Mesendoderm (in vitro differentiated cells): ENCODE measurements around the gene SYT2.
"Not testable (repeated sequence)": the region's sequence is repeated elsewhere in the genome, so short reads cannot be mapped to it uniquely, and the experiment has no call there.

Source experiments
- DNase-seq: peaks from one replicate; pipeline ENCODE4 v3.0.0; 2013
- H2AK5ac ChIP-seq: 2 replicates; pipeline ENCODE4 v1.6.1; 2013; ENCODE audit warnings: low read length, inconsistent platforms
- H2BK120ac ChIP-seq: 2 replicates; pipeline ENCODE4 v1.6.1; 2013; ENCODE audit warnings: low read depth, mild to moderate bottlenecking, low read length, moderate library complexity, mixed read lengths
- H2BK15ac ChIP-seq: replicated peaks from 2 replicates; pipeline ENCODE4 v1.6.1; 2013; ENCODE audit warnings: low read depth, mild to moderate bottlenecking, moderate library complexity
- H2BK5ac ChIP-seq: 2 replicates; pipeline ENCODE4 v1.6.1; 2013; ENCODE audit warnings: low read length, inconsistent platforms
- H3K18ac ChIP-seq: 2 replicates; pipeline ENCODE4 v1.6.1; 2013; ENCODE audit warnings: mild to moderate bottlenecking, low read length, mixed read lengths
- H3K23ac ChIP-seq: one replicate; pipeline ENCODE4 v1.6.1; 2013; ENCODE audit warnings: low read length
- H3K27ac ChIP-seq: 2 replicates; pipeline ENCODE4 v1.5.1; 2013; ENCODE audit warnings: low read depth, mild to moderate bottlenecking, inconsistent platforms, low read length, moderate library complexity
- H3K27me3 ChIP-seq: 2 replicates; pipeline ENCODE4 v1.6.1; 2013; ENCODE audit warnings: low read length, control low read depth, mild to moderate bottlenecking, inconsistent platforms; ENCODE audit not compliant: insufficient read depth, poor library complexity
- H3K36me3 ChIP-seq: 2 replicates; pipeline ENCODE4 v1.6.1; 2013; ENCODE audit warnings: low read length, inconsistent platforms; ENCODE audit not compliant: control insufficient read depth, insufficient read depth
- H3K4ac ChIP-seq: one replicate; pipeline ENCODE4 v1.6.1; 2013; ENCODE audit warnings: low read depth, mild to moderate bottlenecking, low read length, moderate library complexity
- H3K4me1 ChIP-seq: 2 replicates; pipeline ENCODE4 v1.6.1; 2013; ENCODE audit warnings: low read depth, low read length, inconsistent platforms; ENCODE audit not compliant: control insufficient read depth
- H3K4me2 ChIP-seq: 2 replicates; pipeline ENCODE4 v1.6.1; 2013; ENCODE audit warnings: low read length
- H3K4me3 ChIP-seq: 2 replicates; pipeline ENCODE4 v1.5.1; 2013; ENCODE audit warnings: mild to moderate bottlenecking, low read length
- H3K56ac ChIP-seq: one replicate; pipeline ENCODE4 v1.6.1; 2013; ENCODE audit warnings: low read length
- H3K79me1 ChIP-seq: 2 replicates; pipeline ENCODE4 v1.6.1; 2013; ENCODE audit warnings: low read length, inconsistent platforms
- H3K79me2 ChIP-seq: 2 replicates; pipeline ENCODE4 v1.6.1; 2013; ENCODE audit warnings: mild to moderate bottlenecking, low read length; ENCODE audit not compliant: control insufficient read depth, insufficient read depth
- H3K9ac ChIP-seq: 2 replicates; pipeline ENCODE4 v1.6.1; 2013; ENCODE audit warnings: low read length, inconsistent platforms
- H4K5ac ChIP-seq: one replicate; pipeline ENCODE4 v1.6.1; 2013; ENCODE audit warnings: low read length
- H4K8ac ChIP-seq: one replicate; pipeline ENCODE4 v1.6.1; 2013; ENCODE audit warnings: low read depth, mild to moderate bottlenecking, control low read depth, low read length, moderate library complexity
- WGBS: extraction: QIAGEN DNeasy Blood & Tissue Kit; methylation state at CpG from one replicate; pipeline ENCODE4 v1.1.7; 2013; ENCODE audit warnings: low lambda C conversion rate, missing lambda C conversion rate; ENCODE audit not compliant: insufficient coverage; ENCODE audit errors: extremely low coverage; 5-methylcytosine and 5-hydroxymethylcytosine counted together

The SYT2 gene

GRCh38 chr1:202614363-202615207, 95.7 kb downstream of the SYT2 start:
- H3K4ac ChIP-seq, H3K23ac ChIP-seq, H3K18ac ChIP-seq, H3K27ac ChIP-seq, H4K8ac ChIP-seq, H3K4me3 ChIP-seq, H2BK15ac ChIP-seq, H3K4me2 ChIP-seq, H3K27me3 ChIP-seq, H3K56ac ChIP-seq, H3K4me1 ChIP-seq, H3K79me1 ChIP-seq, DNase-seq, H2BK5ac ChIP-seq, H3K36me3 ChIP-seq, H2AK5ac ChIP-seq, H3K79me2 ChIP-seq, H3K9ac ChIP-seq, H2BK120ac ChIP-seq, H4K5ac ChIP-seq: not testable (repeated sequence)
- no CpG with 5 or more reads among the region's 11 CpGs for WGBS

- no peaks in the 10 kb centered on the region for H3K36me3 ChIP-seq
- H3K4me3 ChIP-seq = no peak overlapping the region
- no peak overlapping the region for H3K4ac ChIP-seq
- WGBS = no CpG with 5 or more reads among the region's 4 CpGs
- no peak for DNase-seq
- no peak overlapping the region for H3K23ac ChIP-seq
- no peaks in the 10 kb centered on the region for H3K27me3 ChIP-seq
- no peak overlapping the region for H2AK5ac ChIP-seq
- H2BK15ac ChIP-seq = no peak overlapping the region
- no peak overlapping the region for H3K9ac ChIP-seq
- H4K8ac ChIP-seq = no peak overlapping the region
- no peaks in the 10 kb centered on the region for H3K79me2 ChIP-seq
- H3K56ac ChIP-seq = no peak overlapping the region
- no peak overlapping the region for H3K18ac ChIP-seq
- H3K4me1 ChIP-seq = peaks cover 4% of the 10 kb centered on the region
- no peak overlapping the region for H3K27ac ChIP-seq
- H2BK120ac ChIP-seq = no peak overlapping the region
- no peak overlapping the region for H2BK5ac ChIP-seq
- no peaks in the 10 kb centered on the region for H3K79me1 ChIP-seq
- H3K4me2 ChIP-seq = no peak overlapping the region
- no peak overlapping the region for H4K5ac ChIP-seq
Measured at GRCh38 chr1:202613571-202613970, 96.7 kb downstream of the SYT2 start.

DNA sequence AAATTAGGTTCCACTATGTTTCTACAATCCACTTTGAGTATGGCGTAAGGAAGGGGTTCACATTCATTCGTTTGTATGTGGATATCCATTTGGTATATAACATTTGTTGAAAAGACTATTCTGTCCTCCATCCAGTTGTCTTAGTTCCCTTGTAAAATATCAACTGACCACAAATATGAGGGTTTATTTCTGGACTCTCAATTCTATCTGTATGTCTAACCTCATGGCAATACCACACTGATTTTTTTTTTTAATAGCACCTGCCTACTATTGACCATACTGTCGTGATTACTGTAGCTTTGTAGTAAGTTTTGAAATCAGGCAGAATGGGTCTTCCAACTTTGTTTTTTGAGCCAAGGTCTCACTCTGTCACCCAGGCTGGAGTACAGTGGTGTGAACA, 98.2 kb downstream of the SYT2 start:
- H2BK5ac ChIP-seq, H2BK15ac ChIP-seq, H3K4me2 ChIP-seq, H3K79me1 ChIP-seq, H4K8ac ChIP-seq, H3K23ac ChIP-seq, H3K4ac ChIP-seq, H3K4me3 ChIP-seq, H3K79me2 ChIP-seq, H3K4me1 ChIP-seq, H3K9ac ChIP-seq, H3K18ac ChIP-seq, H4K5ac ChIP-seq, H3K56ac ChIP-seq, H3K27me3 ChIP-seq, H3K36me3 ChIP-seq, H2BK120ac ChIP-seq, H3K27ac ChIP-seq, H2AK5ac ChIP-seq, DNase-seq: not testable (repeated sequence)
- WGBS = no CpG with 5 or more reads among the region's 3 CpGs

DNA sequence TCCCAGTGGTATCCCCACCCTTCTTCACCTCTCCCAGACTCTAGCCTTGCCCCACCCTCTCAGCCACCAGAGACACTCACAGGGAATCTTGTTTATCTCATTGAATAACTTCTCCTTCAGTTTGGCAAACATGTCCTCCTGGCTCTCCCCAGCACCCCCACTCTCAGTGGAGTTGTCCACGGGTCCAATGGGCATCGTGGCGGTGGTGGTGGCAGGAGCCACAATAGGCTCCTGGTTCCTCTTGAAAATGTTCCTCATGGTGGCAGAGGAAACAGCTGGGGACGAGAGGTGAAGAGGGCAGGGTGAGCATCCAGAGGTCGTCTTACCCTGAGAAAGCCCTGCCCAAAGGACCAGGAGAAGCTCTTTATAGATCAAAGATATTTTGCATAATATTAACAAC, 104.7 kb downstream of the SYT2 start:
- Histone ChIP-seq H3K27ac (no peak overlapping the region), H2AK5ac (no peak overlapping the region), H3K18ac (no peak overlapping the region), H3K79me1 (no peaks in the 10 kb centered on the region), H3K4me3 (no peak overlapping the region), H3K27me3 (no peaks in the 10 kb centered on the region), H2BK5ac (no peak overlapping the region), H2BK15ac (no peak overlapping the region), H4K5ac (no peak overlapping the region), H3K4me2 (no peak overlapping the region), H3K36me3 (no peaks in the 10 kb centered on the region), H3K79me2 (no peaks in the 10 kb centered on the region), H3K56ac (no peak overlapping the region), H3K4ac (no peak overlapping the region), H3K9ac (no peak overlapping the region), H3K4me1 (no peaks in the 10 kb centered on the region), H2BK120ac (no peak overlapping the region), H4K8ac (no peak overlapping the region), H3K23ac (no peak overlapping the region)
- no peak for DNase-seq
- WGBS = no CpG with 5 or more reads among the region's 5 CpGs

DNA sequence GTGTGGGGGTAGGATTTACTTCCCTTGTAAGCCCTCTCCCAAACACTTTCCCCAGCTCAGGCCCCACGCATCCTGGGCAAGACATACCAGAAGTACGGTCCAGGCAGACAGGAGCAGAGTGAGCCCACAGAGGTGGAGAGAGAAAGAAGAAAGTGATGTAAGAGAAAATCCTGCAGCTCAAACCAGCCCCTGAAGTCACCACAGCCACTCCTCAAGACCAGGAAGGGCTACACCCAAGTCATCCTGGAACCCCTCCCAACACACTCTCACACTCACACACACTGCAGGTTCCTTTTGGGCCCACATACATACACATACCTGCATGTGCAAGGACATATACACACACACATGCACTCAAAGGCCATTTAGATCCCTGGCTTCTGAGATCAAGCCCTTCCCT, 106.8 kb downstream of the SYT2 start:
- Histone ChIP-seq H3K4ac (no peak overlapping the region), H2BK120ac (no peak overlapping the region), H3K18ac (no peak overlapping the region), H4K5ac (no peak overlapping the region), H2AK5ac (no peak overlapping the region), H3K36me3 (no peaks in the 10 kb centered on the region), H4K8ac (no peak overlapping the region), H3K79me2 (no peaks in the 10 kb centered on the region), H3K56ac (no peak overlapping the region), H2BK15ac (no peak overlapping the region), H3K9ac (no peak overlapping the region), H3K4me3 (no peak overlapping the region), H2BK5ac (no peak overlapping the region), H3K4me1 (no peaks in the 10 kb centered on the region), H3K79me1 (no peaks in the 10 kb centered on the region), H3K27ac (no peak overlapping the region), H3K23ac (no peak overlapping the region), H3K27me3 (no peaks in the 10 kb centered on the region), H3K4me2 (no peak overlapping the region)
- WGBS = no CpG with 5 or more reads among the region's 2 CpGs
- no peak for DNase-seq
